ENCODE results near the gene NOCT. TPM values are rescaled to one million over a fixed set of nuclear protein-coding genes. Genes with fewer than 3 reads are reported as not detected.
A peak's percentile ranks its signal among the peaks of the same experiment; 100 is the strongest.
"Not testable (repeated sequence)": the region's sequence is repeated elsewhere in the genome, so short reads cannot be mapped to it uniquely, and the experiment has no call there.

NOCT gene
- total RNA-seq (2014; rRNA removed; shearing (Covaris generic)), result 11.9 and 15.1 TPM in 2 replicates

- peak; percentile 90 for DNase-seq (ENCODE audit: low spot score)
Observed at GRCh38 chr4:139015269-139015947, at the start of gene NOCT. NOCT (plus strand) TSS chr4:139015781; CDS start chr4:139015982, 201 bp downstream.

DNA sequence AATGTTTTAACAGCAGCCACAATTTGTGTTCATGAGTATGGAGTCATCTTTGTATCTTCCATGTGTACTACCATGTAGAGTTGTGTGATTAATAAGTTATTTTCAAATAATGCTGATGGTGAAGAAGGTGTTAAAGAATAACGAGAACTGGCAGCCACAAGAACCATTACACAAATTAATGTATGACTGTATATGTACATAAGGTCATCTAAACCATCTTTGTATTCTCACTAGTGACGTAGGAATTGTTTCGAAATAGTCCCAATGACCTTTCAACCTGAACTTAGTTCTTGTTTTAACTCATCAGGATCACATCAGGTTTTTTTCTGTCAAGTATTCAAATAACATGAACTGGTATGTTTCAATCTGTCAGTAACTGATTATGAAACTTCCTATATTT lies 48.3 kb upstream of the NOCT start:
- DNase-seq (ENCODE audit: low spot score), result no peak

- DNase-seq (ENCODE audit: low spot score), result no peak
Observed at GRCh38 chr4:138972956-138973801, 42.4 kb upstream of the NOCT start.

GRCh38 chr4:138975225-138975624 lies 40.4 kb upstream of the NOCT start:
- DNase-seq (ENCODE audit: low spot score), result no peak

DNA sequence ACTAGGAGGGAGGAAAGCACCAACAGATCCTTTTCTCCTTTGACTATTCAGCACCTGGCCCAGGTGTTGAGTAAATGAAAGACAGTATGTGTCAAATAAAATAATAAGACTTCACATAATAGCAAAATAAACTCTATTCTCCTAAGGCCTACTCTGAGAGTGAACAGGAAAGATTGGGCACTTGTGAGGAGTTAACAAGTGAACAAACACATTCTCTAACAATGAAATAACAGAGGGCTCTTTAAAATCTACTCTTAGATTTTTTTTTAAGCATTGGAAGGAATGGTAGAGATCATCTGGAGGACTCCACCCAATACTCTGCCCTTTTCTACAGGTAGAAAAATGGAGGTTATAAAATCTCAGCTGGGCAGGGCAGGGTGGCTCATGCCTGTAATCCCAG lies 39.1 kb upstream of the NOCT start:
- no peak for DNase-seq (ENCODE audit: low spot score)

DNA sequence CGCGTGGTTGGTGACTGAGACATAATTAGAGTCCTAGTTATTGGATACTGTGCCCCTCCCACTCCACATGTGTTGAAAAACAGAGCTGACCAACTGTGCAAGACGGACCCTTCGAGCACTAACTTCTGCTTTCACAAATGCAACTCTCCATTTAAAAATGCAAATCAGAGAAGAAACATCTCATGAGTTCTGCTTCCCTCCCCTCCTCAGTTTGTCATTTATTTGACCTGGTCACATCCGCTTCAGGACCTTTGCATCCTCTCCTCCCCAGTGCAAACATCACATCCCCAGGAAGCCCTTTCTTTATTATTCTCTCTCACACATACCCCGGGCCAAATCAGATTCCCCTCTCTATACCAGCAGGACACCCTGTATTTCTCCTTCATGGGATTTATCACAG lies 38.1 kb upstream of the NOCT start:
- DNase-seq (ENCODE audit: low spot score), result no peak

- DNase-seq (ENCODE audit: low spot score), result no peak
Observed at GRCh38 chr4:138978028-138978585, 37.5 kb upstream of the NOCT start.

- DNase-seq (ENCODE audit: low spot score), result no peak
Observed at GRCh38 chr4:138978600-138978999, 37.0 kb upstream of the NOCT start.

DNA sequence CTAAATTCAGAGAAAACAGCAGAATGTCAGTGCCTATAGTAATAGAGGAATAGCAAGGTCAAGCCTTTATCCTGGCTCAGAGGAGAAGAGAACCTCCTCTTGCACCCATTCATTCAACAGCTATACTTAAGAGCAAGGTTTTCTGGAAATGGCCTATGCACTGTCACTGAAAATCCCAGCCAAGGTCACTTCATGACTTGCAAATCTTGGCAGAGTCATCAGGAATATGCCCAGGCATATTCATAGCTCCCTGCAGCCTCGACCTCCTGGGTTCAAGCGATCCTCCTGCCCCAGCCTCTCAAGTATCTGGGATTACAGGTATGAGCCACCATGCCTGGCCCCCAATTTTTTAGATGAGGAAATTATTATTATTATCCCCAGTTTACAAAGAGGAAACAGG lies 35.8 kb upstream of the NOCT start:
- DNase-seq (ENCODE audit: low spot score), result no peak

DNA sequence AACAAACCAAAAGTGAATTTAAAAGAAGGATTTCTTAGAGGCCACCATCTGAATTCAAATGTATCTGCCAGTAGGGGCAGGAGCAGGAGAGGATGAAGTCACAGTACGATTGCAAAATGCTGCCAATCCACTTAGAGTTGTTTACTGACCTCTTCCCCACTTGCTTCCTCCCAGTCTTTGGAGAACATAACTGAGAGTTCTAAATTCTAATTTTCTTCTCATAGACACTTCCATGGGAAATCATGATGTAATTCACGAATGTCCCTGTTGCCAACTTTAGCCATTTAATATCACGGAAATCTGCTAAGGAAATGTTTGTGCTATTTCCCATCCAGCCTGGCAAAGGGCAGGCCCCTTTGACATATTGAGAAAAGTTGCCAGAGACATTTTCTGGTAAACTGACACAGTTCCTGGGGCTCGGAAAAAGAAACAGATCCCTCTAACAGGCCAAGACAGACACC lies 33.6 kb upstream of the NOCT start:
- peak; percentile 65 for DNase-seq (ENCODE audit: low spot score)

DNA sequence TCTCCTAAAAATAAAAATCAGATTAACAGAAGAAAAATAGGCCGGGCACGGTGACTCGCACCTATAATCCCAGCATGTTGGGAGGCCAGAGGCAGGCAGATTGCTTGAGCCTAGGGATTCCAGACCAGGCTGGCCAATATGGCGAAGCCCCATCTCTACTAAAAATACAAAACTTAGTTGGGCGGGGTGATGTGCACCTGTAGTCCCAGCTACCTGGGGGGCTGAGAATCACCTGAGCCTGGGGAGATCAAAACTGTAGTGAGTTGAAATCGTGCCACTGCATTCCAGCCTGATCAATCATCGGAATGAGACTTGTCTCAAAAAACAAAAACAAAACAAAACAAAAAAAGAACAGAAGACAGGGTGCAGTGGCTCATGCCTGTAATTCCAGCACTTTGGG lies 32.8 kb upstream of the NOCT start:
- DNase-seq (ENCODE audit: low spot score), result no peak

DNA sequence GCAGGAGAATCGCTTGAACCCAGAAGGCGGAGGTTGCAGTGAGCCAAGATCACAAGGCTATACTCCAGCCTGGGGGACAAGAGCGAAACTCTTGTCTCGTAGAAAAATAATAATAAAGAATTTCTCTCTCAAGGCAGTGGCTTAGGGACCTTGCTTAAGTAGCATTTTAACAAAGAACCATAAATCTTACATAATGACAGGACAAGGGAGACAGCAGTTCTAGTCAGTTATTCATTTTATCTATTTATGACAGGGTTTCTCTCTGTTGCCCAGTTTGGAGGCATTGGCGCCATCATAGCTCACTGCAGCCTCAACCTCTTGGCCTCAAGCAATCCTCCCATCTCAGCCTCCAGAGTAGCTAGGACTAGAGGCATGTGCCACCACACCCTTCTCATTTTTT lies 31.9 kb upstream of the NOCT start:
- DNase-seq (ENCODE audit: low spot score), result no peak

GRCh38 chr4:138984647-138985046 lies 30.9 kb upstream of the NOCT start:
- DNase-seq (ENCODE audit: low spot score), result no peak

- no peak for DNase-seq (ENCODE audit: low spot score)
Observed at GRCh38 chr4:138992676-138993075, 22.9 kb upstream of the NOCT start.

DNA sequence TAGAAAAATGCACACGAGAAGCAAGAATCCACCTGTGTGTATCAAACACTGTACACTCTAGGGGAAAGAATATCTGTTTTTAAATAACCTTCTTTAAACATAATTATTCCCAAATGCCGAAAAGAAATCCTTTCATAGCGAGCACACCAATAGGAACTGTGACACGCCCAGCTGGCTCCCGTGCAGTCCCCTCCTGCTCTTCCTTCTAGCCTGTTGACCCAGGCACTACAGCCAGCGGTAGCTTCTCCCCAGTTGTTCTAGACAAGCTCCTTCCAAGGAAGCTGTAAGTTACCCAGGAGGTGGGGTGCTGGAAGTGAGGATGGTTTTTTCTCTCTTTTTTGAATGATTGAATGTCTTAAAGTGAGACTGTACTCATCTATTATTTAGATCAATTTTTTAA lies 19.5 kb upstream of the NOCT start:
- no peak for DNase-seq (ENCODE audit: low spot score)

GRCh38 chr4:138999666-139000065 lies 15.9 kb upstream of the NOCT start:
- no peak for DNase-seq (ENCODE audit: low spot score)

DNA sequence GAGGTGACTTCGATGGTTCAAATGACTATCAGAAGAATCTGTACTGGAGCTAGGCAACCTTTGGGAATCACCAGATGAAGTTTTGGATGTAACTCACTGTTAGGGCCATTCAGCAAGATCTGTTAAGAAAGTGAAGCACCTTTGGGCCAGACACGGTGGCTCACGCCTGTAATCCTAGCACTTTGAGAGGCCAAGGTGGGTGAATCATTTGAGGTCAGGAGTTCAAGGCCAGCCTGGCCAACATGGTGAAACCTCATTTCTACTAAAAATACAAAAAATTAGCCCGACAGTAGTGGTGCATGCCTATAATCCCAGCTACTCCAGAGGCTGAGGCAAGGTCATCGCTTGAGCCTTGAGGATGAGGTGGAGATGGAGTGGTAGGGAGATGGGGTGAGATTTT lies 15.4 kb upstream of the NOCT start:
- DNase-seq (ENCODE audit: low spot score), result not testable (repeated sequence)

DNA sequence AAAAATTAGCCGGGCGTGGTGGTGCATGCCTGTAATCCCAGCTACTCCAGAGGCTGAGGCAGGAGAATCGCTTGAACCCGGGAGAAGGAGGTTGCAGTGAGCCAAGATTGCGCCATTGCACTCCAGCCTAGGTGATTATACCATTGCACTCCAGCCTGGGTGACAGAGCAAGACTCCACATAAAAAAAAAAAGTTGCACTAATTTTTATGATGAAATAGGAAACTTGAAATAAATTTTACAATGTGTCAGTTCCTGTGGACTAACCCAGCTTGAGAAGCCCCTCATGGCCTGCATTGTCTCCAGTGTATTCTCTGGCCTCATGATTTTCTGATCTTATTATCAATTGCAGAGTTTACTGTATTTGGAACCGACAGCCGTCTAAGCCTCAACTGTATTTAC lies 14.2 kb upstream of the NOCT start:
- not testable (repeated sequence) for DNase-seq (ENCODE audit: low spot score)

DNA sequence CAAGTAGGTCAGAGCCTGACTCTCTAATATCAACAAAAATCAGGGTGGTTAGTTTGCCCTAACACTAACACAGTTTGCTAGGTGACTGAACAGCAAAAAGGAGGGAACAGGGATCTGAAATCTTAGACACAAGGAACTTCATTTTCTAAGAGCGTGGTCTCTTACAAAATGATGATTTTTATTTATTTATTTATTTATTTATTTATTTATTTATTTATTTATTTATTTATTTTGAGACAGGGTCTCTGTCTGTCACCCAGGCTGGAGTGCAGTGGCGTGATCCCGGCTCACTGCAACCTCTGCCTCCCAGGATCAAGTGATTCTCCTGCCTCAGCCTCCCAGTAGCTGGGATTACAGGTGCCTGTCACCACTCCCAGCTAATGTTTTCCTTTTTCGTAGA lies 11.9 kb upstream of the NOCT start:
- DNase-seq (ENCODE audit: low spot score), result not testable (repeated sequence)

DNA sequence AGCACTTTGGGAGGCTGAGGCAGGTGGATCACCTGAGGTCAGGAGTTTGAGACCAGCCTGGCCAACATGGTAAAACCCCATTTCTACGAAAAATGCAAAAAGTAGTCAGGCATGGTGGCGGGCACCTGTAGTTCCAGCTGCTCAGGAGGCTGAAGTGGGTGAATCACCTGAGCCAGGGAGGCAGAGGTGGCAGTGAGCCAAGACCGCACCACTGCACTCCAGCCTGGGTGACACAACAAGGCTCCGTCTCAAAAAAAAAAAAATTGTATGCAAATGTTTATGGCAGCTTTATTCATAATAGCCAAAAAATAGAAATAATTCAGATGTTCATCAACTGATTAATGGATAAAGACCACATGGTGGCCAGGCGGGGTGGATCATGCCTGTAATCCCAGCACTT lies 9.8 kb upstream of the NOCT start:
- DNase-seq (ENCODE audit: low spot score), result no peak

- no peak for DNase-seq (ENCODE audit: low spot score)
Observed at GRCh38 chr4:139007640-139008039, 7.9 kb upstream of the NOCT start.

DNA sequence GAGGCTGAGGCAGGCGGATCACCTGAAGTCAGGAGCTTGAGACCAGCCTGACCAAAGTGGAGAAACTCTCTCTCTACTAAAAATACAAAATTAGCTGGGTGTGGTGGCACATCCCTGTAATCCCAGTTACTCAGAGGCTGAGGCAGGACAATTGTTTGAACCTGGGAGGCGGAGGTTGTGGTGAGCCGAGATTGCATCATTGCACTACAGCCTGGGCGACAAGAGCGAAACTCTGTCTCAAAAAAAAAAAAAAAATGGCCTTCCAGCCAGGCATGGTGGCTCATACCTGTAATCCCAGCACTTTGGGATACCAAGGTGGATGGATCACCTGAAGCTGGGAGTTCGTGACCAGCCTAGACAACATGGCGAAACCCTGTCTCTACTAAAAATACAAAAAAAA lies 7.3 kb upstream of the NOCT start:
- DNase-seq (ENCODE audit: low spot score), result not testable (repeated sequence)

DNA sequence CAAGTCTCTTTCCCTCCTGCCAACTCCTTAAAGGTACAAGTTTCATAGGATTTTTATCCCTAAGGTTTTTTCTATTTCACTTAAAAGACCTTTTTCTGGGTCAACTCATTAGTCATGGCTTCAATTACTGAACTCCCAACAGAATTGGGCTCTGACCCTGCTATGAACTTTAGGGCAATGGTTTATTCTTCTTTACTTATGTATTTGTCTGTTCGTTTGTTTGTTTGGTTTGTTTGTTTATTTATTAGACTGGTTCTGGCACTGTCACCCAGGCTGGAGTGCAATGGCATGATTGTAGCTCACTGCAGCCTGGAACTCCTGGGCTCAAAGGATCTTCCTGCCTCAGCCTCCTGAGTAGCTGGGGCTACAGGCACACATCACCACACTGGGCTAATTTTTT lies 5.9 kb upstream of the NOCT start:
- no peak for DNase-seq (ENCODE audit: low spot score)

Data from H4 (cell line).